Measurements from ENCODE around the gene METTL9.
"Not testable (repeated sequence)": the region's sequence is repeated elsewhere in the genome, so short reads cannot be mapped to it uniquely, and the experiment has no call there.

METTL9 gene

DNA sequence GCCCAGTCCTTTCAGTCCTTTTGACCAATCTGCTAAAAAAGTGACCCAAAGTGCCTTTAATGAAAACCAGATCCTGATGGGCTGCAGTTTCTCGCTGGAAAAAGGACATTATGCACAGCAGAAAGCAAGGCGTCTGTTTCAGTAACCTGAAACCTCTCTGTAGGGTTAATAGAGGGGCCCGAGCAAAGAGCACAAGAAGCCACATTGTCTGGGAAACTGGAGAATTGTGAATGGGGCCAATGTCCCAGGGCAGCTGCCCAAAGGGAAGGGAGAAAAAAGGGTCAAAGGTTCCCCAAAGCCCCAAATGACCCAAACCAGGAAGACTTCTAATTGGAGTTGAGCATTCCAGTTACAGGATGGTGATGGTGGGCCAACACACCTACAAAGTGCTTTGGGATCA, 67.4 kb downstream of the METTL9 start:
- FAIRE-seq, result no peak

DNA sequence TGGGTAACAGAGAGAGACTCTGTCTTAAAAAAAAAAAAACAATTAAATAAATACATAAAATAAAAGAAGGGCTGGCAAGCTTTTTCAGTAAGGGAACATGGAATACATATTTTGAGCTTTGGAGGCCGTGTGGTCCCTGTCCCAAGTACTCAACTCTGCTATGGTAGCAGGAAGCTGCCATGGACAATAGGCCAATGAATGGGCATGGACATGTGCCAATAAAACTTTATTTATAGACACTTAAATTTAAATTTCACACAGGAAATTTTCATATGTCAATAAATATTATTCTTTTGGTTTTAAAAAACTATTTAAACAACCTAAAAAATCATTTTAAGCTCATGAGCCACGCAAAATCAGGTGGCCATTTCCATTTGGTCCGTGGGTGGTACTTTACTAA, 68.2 kb downstream of the METTL9 start:
- FAIRE-seq, result no peak

DNA sequence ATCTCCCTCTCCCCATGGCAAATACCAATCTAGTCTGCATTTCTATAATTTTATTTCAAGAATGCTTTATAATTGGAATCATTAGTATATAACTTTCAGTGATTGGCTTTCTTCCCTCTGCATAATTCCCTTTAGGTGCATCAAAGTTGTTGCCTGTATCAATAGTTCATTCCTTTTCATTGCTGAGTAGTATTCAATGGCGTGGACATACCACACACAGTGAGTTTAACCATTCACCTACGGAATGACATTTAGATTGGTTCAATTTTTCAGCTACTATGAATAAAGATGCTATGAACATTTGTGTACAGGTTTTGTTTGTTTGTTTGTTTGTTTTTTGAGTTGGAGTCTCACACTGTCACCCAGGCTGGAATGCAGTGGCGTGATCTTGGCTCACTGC, 74.1 kb downstream of the METTL9 start:
- FAIRE-seq, result no peak

DNA sequence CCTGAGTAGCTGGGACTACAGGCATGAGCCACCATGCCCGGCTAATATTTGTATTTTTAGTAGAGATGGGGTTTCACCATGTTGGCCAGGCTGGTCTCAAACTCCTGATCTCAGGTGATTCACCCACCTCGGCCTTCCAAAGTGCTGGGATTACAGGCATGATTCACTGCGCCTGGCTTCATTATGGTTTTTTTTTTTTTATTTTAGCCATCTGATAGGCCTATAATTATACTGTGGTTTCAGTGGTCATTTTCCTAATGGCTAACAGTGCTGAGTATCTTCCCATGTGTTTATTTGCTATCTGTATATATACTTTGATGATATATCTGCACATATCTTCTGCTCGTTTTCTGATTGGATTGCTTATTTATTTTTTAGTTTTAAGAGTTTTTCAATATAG, 75.1 kb downstream of the METTL9 start:
- not testable (repeated sequence) for FAIRE-seq

DNA sequence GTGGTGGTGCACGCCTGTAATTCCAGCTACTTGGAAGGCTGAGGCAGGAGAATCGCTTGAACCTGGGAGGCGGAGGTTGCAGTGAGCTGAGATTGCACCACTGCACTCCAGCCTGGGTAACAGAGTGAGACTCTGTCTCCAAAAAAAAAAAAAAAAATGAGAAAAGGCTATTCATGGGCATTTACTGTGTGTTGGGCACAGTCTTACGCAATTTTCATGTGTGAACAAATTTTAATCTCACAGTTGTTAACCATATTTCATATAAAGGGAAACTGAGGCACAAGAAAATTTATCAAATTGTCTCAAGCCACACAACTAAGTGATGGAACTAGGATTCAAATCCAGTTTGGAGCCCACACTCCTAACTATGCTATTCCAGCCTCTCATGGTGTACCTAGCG, 81.3 kb downstream of the METTL9 start:
- FAIRE-seq, result not testable (repeated sequence)

DNA sequence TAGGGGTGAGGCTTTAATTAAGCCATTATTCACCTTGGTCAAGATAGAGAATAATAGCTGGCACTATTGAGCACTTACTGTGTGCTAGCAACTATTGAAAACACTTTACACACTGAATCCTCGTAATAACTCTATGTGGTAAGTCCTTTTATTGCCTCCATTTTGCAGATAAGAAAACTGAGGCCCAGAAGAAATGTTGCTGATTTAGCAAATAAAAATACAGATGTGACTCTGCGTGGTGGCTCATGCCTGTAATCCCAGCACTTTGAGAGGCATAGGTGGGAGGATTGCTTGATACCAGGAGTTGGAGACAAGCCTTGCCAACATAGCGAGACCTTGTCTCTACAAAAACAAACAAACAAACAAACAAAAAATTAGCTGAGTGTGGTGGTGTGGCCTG, 83.8 kb downstream of the METTL9 start:
- FAIRE-seq, result no peak

DNA sequence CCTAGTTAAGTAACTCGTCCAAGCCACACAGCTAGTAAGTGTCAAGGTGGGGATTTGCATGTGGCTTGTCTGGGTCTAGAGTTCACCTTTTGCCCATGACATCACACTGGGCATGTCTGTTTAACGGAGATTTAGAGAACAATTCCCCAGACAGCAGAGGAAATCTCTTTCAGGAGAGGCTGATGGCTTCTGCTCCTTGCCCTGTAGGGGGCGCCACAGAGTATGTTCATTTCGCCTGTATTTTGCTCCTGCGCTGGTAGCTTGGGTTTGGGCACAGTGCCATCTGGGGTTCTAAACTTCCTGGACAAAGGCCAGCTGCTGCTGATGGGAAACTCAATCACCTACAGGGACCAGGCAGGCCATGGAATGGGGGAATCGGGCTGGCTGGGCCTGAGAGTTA, 84.8 kb downstream of the METTL9 start:
- FAIRE-seq, result no peak

DNA sequence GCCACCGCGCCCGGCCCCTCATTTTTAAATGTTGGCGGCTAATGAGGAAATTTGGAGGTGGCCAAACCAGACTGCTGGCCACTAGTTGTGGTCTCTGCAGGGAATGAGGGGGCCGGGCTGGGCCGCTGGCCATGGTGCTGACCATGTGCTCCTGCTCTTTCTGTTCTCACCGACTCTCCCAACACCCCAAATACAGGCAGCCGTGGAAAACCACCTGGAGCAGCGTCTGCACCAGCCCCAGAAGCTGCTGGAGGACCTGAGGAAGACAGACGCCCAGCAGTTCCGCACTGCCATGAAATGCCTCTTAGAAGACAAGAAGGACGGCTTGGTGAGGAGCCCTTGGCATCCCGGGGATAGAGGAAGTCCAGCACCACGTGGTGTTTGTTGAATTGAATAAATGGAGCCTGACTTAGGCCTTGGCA, 85.7 kb downstream of the METTL9 start:
- no peak for FAIRE-seq

DNA sequence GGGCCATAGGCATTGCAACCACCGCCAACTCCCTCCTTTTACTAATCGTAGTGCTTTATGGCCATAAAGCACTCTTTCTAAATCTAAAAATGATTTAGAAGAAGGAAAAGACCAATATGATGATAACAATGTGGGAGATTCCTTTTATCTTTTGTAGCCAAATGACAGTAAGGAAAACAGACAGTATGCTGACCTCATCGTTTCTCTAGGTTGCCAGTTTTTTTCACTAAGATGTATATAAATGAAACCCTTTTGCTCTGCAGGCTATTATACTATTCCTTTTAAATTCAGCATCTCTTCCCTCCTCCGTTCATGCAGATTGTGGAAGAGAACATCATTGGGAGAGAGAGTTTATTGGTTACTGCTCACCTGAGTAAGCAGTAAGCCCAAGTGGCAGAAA, 89.7 kb downstream of the METTL9 start:
- FAIRE-seq, result no peak

DNA sequence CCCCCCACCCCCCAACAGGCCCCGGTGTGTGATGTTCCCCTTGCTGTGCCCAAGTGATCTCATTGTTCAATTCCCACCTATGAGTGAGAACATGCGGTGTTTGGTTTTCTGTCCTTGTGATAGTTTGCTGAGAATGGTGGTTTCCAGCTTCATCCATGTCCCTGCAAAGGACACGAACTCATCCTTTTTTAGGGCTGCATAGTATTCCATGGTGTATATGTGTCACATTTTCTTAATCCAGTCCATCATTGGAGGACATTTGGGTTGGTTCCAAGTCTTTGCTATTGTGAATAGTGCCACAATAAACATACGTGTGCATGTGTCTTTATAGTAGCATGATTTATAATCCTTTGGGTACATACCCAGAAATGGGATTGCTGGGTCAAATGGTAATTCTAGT, 91.6 kb downstream of the METTL9 start:
- not testable (repeated sequence) for FAIRE-seq

DNA sequence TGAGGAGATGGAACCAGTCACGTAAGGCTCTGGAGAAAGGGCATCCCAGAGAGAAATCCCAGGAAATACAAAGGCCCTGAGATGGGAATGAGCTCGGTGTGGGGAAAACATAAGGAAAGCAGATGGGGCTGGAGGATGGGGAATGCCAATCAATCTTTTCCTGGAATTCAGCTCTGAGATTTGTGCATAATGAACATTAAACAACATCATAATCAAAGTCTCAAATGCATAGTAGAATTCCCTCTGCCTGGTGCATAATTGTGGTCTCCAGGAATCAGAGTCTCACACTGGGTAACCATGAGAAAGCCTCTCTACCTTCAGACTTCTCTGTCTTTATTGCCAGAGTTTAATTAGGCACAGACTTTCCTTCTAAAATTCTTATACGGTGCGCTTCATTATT, 95.2 kb downstream of the METTL9 start:
- FAIRE-seq, result no peak

DNA sequence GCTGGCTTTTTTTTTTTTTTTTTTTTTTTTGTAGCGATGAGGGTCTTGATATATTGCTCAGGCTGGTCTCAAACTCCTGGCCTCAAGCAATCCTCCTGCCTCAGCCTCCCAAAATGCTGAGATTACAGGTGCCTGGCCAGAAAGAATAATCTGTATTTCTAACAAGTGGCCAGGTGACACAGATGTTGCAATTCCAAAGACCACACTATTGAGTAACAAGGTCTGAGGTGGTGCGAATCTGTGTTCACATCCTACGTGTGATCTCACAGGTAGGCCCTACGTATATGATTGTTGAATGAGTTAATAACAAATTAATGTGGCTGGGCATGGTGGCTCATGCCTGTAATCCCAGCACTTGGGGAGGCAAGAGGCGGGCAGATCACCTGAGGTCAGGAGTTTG, 97.7 kb downstream of the METTL9 start:
- no peak for FAIRE-seq

DNA sequence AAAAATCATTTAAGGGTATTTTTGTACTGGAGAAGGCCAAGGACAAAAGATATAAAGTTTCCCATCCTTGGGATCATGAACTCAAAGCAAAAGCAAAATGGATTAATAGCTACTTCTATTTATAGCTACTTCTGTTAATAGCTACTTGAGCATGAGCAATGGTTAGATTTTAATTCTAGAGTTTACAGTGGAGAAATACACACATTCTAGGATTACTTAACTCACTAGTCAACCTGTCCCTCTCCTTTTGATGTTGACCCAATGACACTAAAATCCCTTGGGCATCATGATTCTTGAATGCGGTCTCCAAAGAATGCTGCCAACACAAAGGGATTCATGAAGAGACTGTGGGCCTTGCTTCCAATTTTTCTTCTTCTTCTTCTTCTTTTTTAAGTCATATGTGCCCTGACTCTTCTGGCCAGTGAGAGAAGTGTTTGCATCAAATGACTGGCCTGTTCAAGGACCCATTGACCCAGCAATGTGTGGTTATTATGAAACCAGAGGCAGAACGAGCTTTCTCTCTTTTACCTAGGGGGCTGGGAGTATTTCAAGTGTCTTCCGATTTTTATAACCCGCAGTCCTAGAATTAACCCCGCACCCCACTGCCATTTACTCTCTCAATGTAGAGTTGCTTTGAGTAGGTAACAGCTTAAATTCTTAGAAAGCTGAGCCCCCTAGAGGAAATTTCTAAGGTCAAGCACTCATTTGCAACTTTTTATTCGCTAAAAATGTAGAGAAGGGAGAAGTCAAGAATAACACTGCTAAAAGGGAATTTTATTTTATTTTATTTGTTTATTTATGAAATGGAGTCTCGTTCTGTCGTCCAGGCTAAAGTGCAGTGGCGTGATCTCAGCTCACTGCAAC, 99.0 kb downstream of the METTL9 start:
- FAIRE-seq, result no peak

DNA sequence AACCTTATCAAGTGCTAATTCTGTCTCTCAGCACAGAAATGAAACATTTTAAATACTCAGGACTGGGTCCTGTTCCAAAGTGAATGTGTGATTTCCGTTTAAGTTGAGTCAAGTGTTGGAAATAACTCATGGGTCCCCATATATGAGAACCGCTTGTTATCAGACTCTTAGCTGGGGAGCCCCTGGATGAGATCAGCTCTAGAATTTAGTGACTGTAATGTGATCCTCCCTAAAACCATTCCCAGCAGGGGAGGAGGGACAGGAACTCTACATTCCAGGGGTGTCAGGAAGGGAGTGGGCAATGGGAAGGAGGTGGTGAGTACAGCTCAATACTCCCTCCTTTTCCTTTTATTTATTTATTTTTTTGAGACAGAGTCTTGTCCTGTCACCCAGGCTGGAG, 101.9 kb downstream of the METTL9 start:
- FAIRE-seq, result no peak

DNA sequence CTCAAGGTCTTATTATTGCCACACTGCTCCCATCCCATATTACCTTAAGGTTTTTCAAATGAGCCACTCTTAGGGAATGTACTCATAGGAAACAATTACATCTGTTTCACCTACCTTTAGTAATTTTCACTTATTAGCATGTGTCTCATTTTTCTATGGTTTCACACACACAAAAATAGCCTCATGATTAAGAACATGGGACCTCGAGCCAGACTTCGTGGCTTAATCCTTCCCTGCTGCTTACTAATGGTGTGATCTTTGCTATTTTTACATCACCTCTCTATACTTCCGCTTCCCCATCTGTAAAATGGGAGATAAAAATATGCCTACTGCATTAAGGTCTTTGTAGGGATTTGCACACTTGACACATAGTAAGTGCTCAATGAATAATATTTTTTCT, 102.9 kb downstream of the METTL9 start:
- no peak for FAIRE-seq

DNA sequence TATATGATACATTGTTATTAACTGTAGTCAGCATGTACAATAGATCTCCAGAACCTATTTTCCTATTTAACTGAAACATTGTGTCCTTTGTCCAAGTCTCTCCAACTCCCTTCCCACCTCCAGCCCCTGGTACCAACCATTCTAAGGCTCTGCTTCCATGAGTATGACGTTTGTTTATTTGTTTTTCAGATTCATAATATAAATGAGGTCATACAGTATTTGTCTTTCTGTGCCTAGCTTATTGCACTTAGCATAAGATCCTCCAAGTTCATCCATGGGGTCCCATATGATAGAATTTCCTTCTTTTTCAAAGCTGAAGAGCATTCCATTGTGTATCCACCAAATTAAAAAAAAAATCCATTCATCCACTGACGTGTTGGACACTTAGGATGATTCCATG, 103.8 kb downstream of the METTL9 start:
- FAIRE-seq, result no peak

DNA sequence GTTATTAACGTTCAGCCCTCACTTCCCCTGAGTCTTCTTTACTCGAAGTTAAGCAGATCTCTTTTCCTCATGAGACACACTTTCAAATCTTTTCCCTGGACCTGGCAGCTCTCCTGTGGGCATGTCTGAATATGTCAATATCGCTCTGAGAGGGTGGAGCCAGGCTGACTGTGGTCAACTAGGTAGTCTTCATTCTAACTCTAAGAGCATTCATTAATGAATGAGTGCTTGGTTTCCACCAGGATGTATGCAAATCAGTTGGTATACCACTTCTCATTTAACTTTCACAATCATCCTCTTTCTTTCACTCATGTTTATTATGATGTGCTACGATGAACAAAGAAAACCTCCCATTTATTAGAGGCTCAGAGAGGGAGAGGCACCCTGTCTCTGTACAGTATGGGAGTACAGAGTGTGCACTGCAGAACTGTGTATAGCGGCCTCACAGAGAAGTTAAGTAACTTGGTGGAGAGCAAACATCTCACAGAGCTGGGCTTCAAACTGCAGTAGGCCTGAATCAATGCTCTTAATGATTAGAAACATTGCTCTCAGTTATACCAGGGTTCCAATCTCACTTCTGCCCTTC, 104.3 kb downstream of the METTL9 start:
- FAIRE-seq, result no peak

DNA sequence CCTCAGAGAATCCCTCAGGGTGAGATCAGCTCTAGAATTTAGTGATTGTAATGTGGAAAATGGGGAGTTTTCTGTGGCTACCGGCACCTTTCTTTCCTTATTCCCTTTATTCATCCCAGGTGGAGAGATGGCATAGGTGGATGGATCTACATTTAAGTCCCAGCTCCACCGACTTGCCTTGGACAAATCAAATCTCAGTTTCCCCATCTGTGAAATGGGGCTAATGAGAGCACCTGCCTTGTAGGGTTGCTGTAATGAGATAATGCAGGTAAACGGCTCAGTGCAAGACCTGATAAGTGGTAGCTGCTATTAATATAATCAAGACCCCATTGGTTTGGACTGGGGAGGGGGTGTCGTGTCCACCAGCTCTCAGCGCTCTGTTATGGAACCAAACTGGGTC, 104.9 kb downstream of the METTL9 start:
- FAIRE-seq, result no peak

DNA sequence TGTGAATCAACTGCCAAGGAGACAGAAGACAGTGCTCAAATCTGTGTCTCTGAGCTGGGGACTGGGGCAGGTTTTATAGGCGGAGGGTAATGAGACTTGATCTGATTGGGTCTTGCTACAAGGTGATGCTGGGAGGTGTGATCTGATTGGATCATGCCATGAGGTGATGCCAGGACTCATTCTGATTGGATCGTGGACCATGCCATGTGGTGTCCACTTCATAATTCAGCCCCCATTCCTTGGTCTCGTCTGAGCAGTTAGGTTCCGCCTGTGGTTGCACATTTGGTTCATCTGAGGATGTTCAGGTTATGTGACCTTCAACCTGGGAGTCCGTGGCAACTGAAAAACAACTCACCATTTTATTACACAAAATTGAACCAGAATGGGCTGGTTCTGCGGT, 105.4 kb downstream of the METTL9 start:
- FAIRE-seq, result no peak

All from colon (tissue), 2 donors.